Neural progenitor cell (in vitro differentiated cells): ENCODE data around the gene NLGN3. TPM values are rescaled to one million over a fixed set of nuclear protein-coding genes. Genes with fewer than 3 reads are reported as not detected.

Experiments
- DNase-seq: peaks from one replicate; pipeline ENCODE4 v3.0.0-alpha.2; 2016; ENCODE audit warnings: low spot score
- H2AFZ ChIP-seq: fragments of 200-600 bp; sonication (generic); replicated peaks from 2 replicates; pipeline ENCODE4 v1.6.1; 2016; ENCODE audit warnings: antibody characterized with exemption
- H3F3A ChIP-seq: fragments of 200-600 bp; sonication (generic); 2 replicates; pipeline ENCODE4 v1.6.1; 2016; ENCODE audit warnings: antibody characterized with exemption, low read depth
- H3K27ac ChIP-seq: fragments of 200-600 bp; sonication (generic); 2 replicates; pipeline ENCODE4 v1.5.1; 2016; ENCODE audit warnings: mild to moderate bottlenecking
- H3K27me3 ChIP-seq: fragments of 200-600 bp; sonication (generic); 2 replicates; pipeline ENCODE4 v1.6.1; 2016; ENCODE audit warnings: mild to moderate bottlenecking, moderate library complexity
- H3K36me3 ChIP-seq: fragments of 200-600 bp; sonication (generic); 2 replicates; pipeline ENCODE4 v1.5.1; 2016
- H3K4me1 ChIP-seq: fragments of 200-600 bp; sonication (generic); 2 replicates; pipeline ENCODE4 v1.6.1; 2016; ENCODE audit warnings: mixed run types
- H3K4me2 ChIP-seq: fragments of 200-600 bp; sonication (generic); 2 replicates; pipeline ENCODE4 v1.6.1; 2016
- H3K4me3 ChIP-seq: fragments of 200-600 bp; sonication (generic); 2 replicates; pipeline ENCODE4 v1.5.1; 2016
- H3K79me2 ChIP-seq: fragments of 200-600 bp; sonication (generic); 2 replicates; pipeline ENCODE4 v1.6.1; 2016; ENCODE audit warnings: low read depth
- H3K9ac ChIP-seq: fragments of 200-600 bp; sonication (generic); 2 replicates; pipeline ENCODE4 v1.6.1; 2016
- H3K9me3 ChIP-seq: fragments of 200-600 bp; sonication (generic); 2 replicates; pipeline ENCODE4 v1.5.1; 2016; ENCODE audit warnings: low read depth
- H4K20me1 ChIP-seq: fragments of 200-600 bp; sonication (generic); 2 replicates; pipeline ENCODE4 v1.6.1; 2016; ENCODE audit warnings: low read depth
- H3K27ac Mint-ChIP-seq: 3 replicates; pipeline ENCODE4 v1.8.0; 2021; ENCODE audit warnings: mixed read lengths
- H3K27me3 Mint-ChIP-seq: 2 replicates; pipeline ENCODE4 v1.8.0; 2022; ENCODE audit warnings: low read depth, mild to moderate bottlenecking, inconsistent platforms, moderate library complexity, mixed read lengths; ENCODE audit not compliant: insufficient read depth
- H3K36me3 Mint-ChIP-seq: 3 replicates; pipeline ENCODE4 v1.8.0; 2021; ENCODE audit warnings: mixed read lengths
- H3K4me1 Mint-ChIP-seq: 3 replicates; pipeline ENCODE4 v1.8.0; 2021; ENCODE audit warnings: mixed read lengths
- H3K4me3 Mint-ChIP-seq: 3 replicates; pipeline ENCODE4 v1.8.0; 2021; ENCODE audit warnings: mild to moderate bottlenecking, moderate library complexity, mixed read lengths
- H3K9me3 Mint-ChIP-seq: 3 replicates; pipeline ENCODE4 v1.8.0; 2020; ENCODE audit warnings: mixed read lengths
- EZH2 ChIP-seq: fragments of 200-600 bp; sonication (generic); IDR thresholded peaks from 2 replicates; pipeline ENCODE4 v1.6.1; 2017; ENCODE audit warnings: antibody characterized with exemption, mild to moderate bottlenecking, moderate library complexity
- EZH2phosphoT487 ChIP-seq: fragments of 200-600 bp; sonication (generic); IDR thresholded peaks from 2 replicates; pipeline ENCODE4 v1.6.1; 2017; ENCODE audit warnings: antibody characterized with exemption
- total RNA-seq: library from RNA; depleted of rRNA; stranded (reverse); fragments of >200 nt; gene quantifications from 2 replicates; pipeline ENCODE4 v1.2.3, GENCODE V29; 2015; ENCODE audit warnings: low replicate concordance
- TF ChIP-seq, protein P1 (sequence below): fragments of 200-600 bp; sonication (generic); IDR thresholded peaks from 2 replicates; pipeline ENCODE4 v1.5.1; 2017; ENCODE audit warnings: antibody characterized with exemption, mild to moderate bottlenecking

The NLGN3 gene
- total RNA-seq, 1 donor from 2014 or later, result 10.0 TPM

DNA sequence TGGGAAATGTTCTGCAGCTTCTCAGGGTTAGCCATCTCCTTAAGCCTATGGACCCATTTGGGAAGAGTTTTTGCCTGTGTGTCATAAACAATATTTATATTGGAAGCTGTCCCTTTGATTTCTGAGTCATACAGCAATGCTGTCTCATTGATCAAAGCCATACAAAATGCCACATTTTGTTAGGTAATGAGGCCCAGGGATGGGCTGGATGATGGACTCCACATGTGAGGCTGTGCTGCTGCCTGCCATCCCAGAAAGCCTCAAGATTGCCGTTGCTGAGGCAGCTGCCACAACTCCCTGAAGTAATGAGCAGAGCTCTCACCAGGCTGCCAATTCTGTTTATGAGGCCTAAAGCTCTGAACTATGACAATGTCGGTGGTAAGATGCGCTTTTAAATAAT lies 66.2 kb downstream of the NLGN3 start:
- no peaks in the 10 kb centered on the region for H3K36me3 ChIP-seq
- H3K79me2 ChIP-seq, result no peaks in the 10 kb centered on the region
- DNase-seq, result no peak
- no peak overlapping the region for H3K4me2 ChIP-seq
- no peaks in the 10 kb centered on the region for H3K4me1 ChIP-seq
- no peaks in the 10 kb centered on the region for H3K27me3 ChIP-seq
- no peak overlapping the region for H3K9ac ChIP-seq
- H3K36me3 Mint-ChIP-seq, result no peaks in the 10 kb centered on the region
- H3K4me3 ChIP-seq, result no peak overlapping the region
- H3K9me3 Mint-ChIP-seq, result peaks cover 12% of the 10 kb centered on the region
- no peaks in the 10 kb centered on the region for H3F3A ChIP-seq
- H2AFZ ChIP-seq, result no peak overlapping the region
- no peaks in the 10 kb centered on the region for H3K9me3 ChIP-seq
- H3K4me3 Mint-ChIP-seq, result no peak overlapping the region
- no peak overlapping the region for H3K27ac ChIP-seq
- TF ChIP-seq EZH2phosphoT487 (no peak), EZH2 (no peak)
- TF ChIP-seq, protein P1, sequence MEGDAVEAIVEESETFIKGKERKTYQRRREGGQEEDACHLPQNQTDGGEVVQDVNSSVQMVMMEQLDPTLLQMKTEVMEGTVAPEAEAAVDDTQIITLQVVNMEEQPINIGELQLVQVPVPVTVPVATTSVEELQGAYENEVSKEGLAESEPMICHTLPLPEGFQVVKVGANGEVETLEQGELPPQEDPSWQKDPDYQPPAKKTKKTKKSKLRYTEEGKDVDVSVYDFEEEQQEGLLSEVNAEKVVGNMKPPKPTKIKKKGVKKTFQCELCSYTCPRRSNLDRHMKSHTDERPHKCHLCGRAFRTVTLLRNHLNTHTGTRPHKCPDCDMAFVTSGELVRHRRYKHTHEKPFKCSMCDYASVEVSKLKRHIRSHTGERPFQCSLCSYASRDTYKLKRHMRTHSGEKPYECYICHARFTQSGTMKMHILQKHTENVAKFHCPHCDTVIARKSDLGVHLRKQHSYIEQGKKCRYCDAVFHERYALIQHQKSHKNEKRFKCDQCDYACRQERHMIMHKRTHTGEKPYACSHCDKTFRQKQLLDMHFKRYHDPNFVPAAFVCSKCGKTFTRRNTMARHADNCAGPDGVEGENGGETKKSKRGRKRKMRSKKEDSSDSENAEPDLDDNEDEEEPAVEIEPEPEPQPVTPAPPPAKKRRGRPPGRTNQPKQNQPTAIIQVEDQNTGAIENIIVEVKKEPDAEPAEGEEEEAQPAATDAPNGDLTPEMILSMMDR, result no peak
- peaks cover 2% of the 10 kb centered on the region for H3K27me3 Mint-ChIP-seq
- H3K4me1 Mint-ChIP-seq, result no peaks in the 10 kb centered on the region
- no peak overlapping the region for H3K27ac Mint-ChIP-seq
- no peaks in the 10 kb centered on the region for H4K20me1 ChIP-seq

- Histone ChIP-seq H3F3A (no peaks in the 10 kb centered on the region), H2AFZ (no peak overlapping the region), H3K4me1 (no peaks in the 10 kb centered on the region), H3K9ac (no peak overlapping the region), H3K4me2 (no peak overlapping the region), H3K36me3 (no peaks in the 10 kb centered on the region), H3K4me3 (no peak overlapping the region), H3K9me3 (no peaks in the 10 kb centered on the region), H3K79me2 (no peaks in the 10 kb centered on the region), H3K27me3 (no peaks in the 10 kb centered on the region), H4K20me1 (no peaks in the 10 kb centered on the region), H3K27ac (no peak overlapping the region)
- peaks cover 7% of the 10 kb centered on the region for H3K4me1 Mint-ChIP-seq
- no peaks in the 10 kb centered on the region for H3K36me3 Mint-ChIP-seq
- no peak for DNase-seq
- H3K27ac Mint-ChIP-seq, result no peak overlapping the region
- no peak for TF ChIP-seq EZH2
- TF ChIP-seq, protein P1, result no peak
- TF ChIP-seq EZH2phosphoT487, result no peak
- H3K4me3 Mint-ChIP-seq, result no peak overlapping the region
- peaks cover 10% of the 10 kb centered on the region for H3K9me3 Mint-ChIP-seq
- peaks cover 2% of the 10 kb centered on the region for H3K27me3 Mint-ChIP-seq
These were observed 67.9 kb downstream of the NLGN3 start for GRCh38 chrX:71212536-71212935.

DNA sequence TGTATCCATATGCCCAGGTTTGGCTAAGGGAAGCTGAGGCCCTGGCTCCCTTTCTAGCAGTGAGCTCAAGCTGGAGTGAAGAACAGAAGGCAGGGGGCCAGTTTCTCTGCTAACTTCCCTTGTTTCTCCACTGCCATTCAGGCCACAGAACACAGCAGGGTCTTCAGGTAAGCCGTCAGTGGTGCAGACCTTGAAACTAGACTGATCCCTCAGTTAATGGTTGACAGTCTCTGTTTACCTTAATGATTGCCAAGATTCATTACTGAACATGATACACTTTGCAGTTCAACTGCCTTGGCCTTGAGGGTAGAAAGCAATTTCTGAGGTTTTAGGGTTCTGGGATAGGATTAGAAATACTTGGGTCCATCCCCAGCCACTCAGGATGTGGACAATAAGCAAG lies 69.5 kb downstream of the NLGN3 start:
- H4K20me1 ChIP-seq, result no peaks in the 10 kb centered on the region
- no peak overlapping the region for H2AFZ ChIP-seq
- peaks cover 7% of the 10 kb centered on the region for H3K4me1 Mint-ChIP-seq
- no peak overlapping the region for H3K4me2 ChIP-seq
- no peaks in the 10 kb centered on the region for H3K79me2 ChIP-seq
- peaks cover 10% of the 10 kb centered on the region for H3K9me3 Mint-ChIP-seq
- no peak overlapping the region for H3K27ac Mint-ChIP-seq
- no peaks in the 10 kb centered on the region for H3K9me3 ChIP-seq
- peaks cover 2% of the 10 kb centered on the region for H3K27me3 Mint-ChIP-seq
- H3K36me3 ChIP-seq, result no peaks in the 10 kb centered on the region
- no peak overlapping the region for H3K9ac ChIP-seq
- H3K27ac ChIP-seq, result no peak overlapping the region
- no peaks in the 10 kb centered on the region for H3K27me3 ChIP-seq
- H3K4me1 ChIP-seq, result no peaks in the 10 kb centered on the region
- TF ChIP-seq EZH2, result no peak
- TF ChIP-seq, protein P1, result no peak
- TF ChIP-seq EZH2phosphoT487, result no peak
- no peak overlapping the region for H3K4me3 ChIP-seq
- no peaks in the 10 kb centered on the region for H3F3A ChIP-seq
- no peaks in the 10 kb centered on the region for H3K36me3 Mint-ChIP-seq
- no peak overlapping the region for H3K4me3 Mint-ChIP-seq
- DNase-seq, result no peak
